Activated CD8-positive, alpha-beta memory T cell treated with anti-CD3 and anti-CD28 coated beads, Interleukin-2, amount 10 ng/mL, durations not matched to agents 7 days and 5 days (primary cell): Measurements from ENCODE around the gene PAPPA. TPM values are rescaled to one million over a fixed set of nuclear protein-coding genes. Genes with fewer than 3 reads are reported as not detected.

Experiments used
- ATAC-seq: fragments of 150-1000 bp; cut with Tn5 transposase; one replicate; pipeline ENCODE4 v1.10.0; 2021; ENCODE audit warnings: moderate library complexity
- CTCF ChIA-PET: fragments of 350-600 bp; sonication (Branson Sonifier 250); formaldehyde crosslinking; loops from one replicate; lab custom pipeline; 2021; ENCODE audit warnings: antibody characterized with exemption; lab: Charles Lee
- DNase-seq: peaks from one replicate; pipeline ENCODE4 v3.0.0-alpha.2; 2020
- H3K27ac Mint-ChIP-seq: one replicate; pipeline ENCODE4 v1.8.0; 2021; ENCODE audit warnings: mild to moderate bottlenecking, mixed read lengths
- H3K27me3 Mint-ChIP-seq: one replicate; pipeline ENCODE4 v1.8.0; 2021; ENCODE audit warnings: mixed read lengths
- H3K36me3 Mint-ChIP-seq: one replicate; pipeline ENCODE4 v1.8.0; 2021; ENCODE audit warnings: mild to moderate bottlenecking, mixed read lengths
- H3K4me1 Mint-ChIP-seq: one replicate; pipeline ENCODE4 v1.8.0; 2021; ENCODE audit warnings: mixed read lengths
- H3K4me3 Mint-ChIP-seq: one replicate; pipeline ENCODE4 v1.8.0; 2021; ENCODE audit warnings: mild to moderate bottlenecking, moderate library complexity, mixed read lengths
- H3K9me3 Mint-ChIP-seq: one replicate; pipeline ENCODE4 v1.8.0; 2022; ENCODE audit warnings: low read depth, mixed read lengths
- total RNA-seq, 2 experiments: library from RNA; stranded (reverse); gene quantifications; one replicate each; pipeline ENCODE4 v1.2.3, GENCODE V29; 2021

The PAPPA gene
- total RNA-seq, 2 experiments from 2014 or later: not detected

GRCh38 chr9:116380496-116380995 lies 227.0 kb downstream of the PAPPA start:
- CTCF ChIA-PET: no interaction called here
- no peaks in the 10 kb centered on the region for H3K9me3 Mint-ChIP-seq
- DNase-seq (no peak), ATAC-seq (no peak)
- no peaks in the 10 kb centered on the region for H3K4me1 Mint-ChIP-seq
- H3K4me3 Mint-ChIP-seq: no peak overlapping the region
- no peak overlapping the region for H3K27ac Mint-ChIP-seq
- H3K27me3 Mint-ChIP-seq: no peaks in the 10 kb centered on the region
- no peaks in the 10 kb centered on the region for H3K36me3 Mint-ChIP-seq

GRCh38 chr9:116381350-116381749 lies 227.8 kb downstream of the PAPPA start:
- no peaks in the 10 kb centered on the region for H3K36me3 Mint-ChIP-seq
- H3K4me1 Mint-ChIP-seq: no peaks in the 10 kb centered on the region
- DNase-seq: no peak
- ATAC-seq: no peak
- no peak overlapping the region for H3K4me3 Mint-ChIP-seq
- H3K9me3 Mint-ChIP-seq: no peaks in the 10 kb centered on the region
- CTCF ChIA-PET: no interaction called here
- no peak overlapping the region for H3K27ac Mint-ChIP-seq
- no peaks in the 10 kb centered on the region for H3K27me3 Mint-ChIP-seq

GRCh38 chr9:116382053-116382452 lies 228.5 kb downstream of the PAPPA start:
- H3K9me3 Mint-ChIP-seq: no peaks in the 10 kb centered on the region
- CTCF ChIA-PET: no interaction called here
- no peak for DNase-seq
- no peaks in the 10 kb centered on the region for H3K27me3 Mint-ChIP-seq
- H3K36me3 Mint-ChIP-seq: no peaks in the 10 kb centered on the region
- no peak overlapping the region for H3K27ac Mint-ChIP-seq
- no peak for ATAC-seq
- no peaks in the 10 kb centered on the region for H3K4me1 Mint-ChIP-seq
- H3K4me3 Mint-ChIP-seq: no peak overlapping the region

GRCh38 chr9:116383133-116383532 lies 229.5 kb downstream of the PAPPA start:
- DNase-seq (no peak), ATAC-seq (no peak)
- peaks cover 3% of the 10 kb centered on the region for H3K4me1 Mint-ChIP-seq
- H3K9me3 Mint-ChIP-seq: no peaks in the 10 kb centered on the region
- H3K36me3 Mint-ChIP-seq: no peaks in the 10 kb centered on the region
- no peaks in the 10 kb centered on the region for H3K27me3 Mint-ChIP-seq
- H3K27ac Mint-ChIP-seq: no peak overlapping the region
- H3K4me3 Mint-ChIP-seq: no peak overlapping the region
- CTCF ChIA-PET: no interaction called here

GRCh38 chr9:116383936-116384335 lies 230.3 kb downstream of the PAPPA start:
- Mint-ChIP-seq H3K9me3 (no peaks in the 10 kb centered on the region), H3K4me1 (peaks cover 3% of the 10 kb centered on the region), H3K27me3 (no peaks in the 10 kb centered on the region), H3K36me3 (no peaks in the 10 kb centered on the region), H3K4me3 (no peak overlapping the region), H3K27ac (no peak overlapping the region)
- ATAC-seq: no peak
- DNase-seq: no peak
- CTCF ChIA-PET: no interaction called here

- Mint-ChIP-seq H3K27ac (no peak overlapping the region), H3K4me1 (peaks cover 3% of the 10 kb centered on the region), H3K4me3 (no peak overlapping the region), H3K36me3 (no peaks in the 10 kb centered on the region), H3K9me3 (no peaks in the 10 kb centered on the region), H3K27me3 (no peaks in the 10 kb centered on the region)
- DNase-seq (no peak), ATAC-seq (no peak)
- CTCF ChIA-PET: no interaction called here
Observed at GRCh38 chr9:116387934-116388698, 234.5 kb downstream of the PAPPA start.

- no peak for DNase-seq
- Mint-ChIP-seq H3K4me3 (no peak overlapping the region), H3K9me3 (no peaks in the 10 kb centered on the region), H3K27me3 (no peaks in the 10 kb centered on the region), H3K27ac (no peak overlapping the region), H3K36me3 (peaks cover under 1% of the 10 kb centered on the region), H3K4me1 (peaks cover 3% of the 10 kb centered on the region)
- CTCF ChIA-PET: no interaction called here
- no peak for ATAC-seq
Observed at GRCh38 chr9:116389541-116390302, 236.1 kb downstream of the PAPPA start.

GRCh38 chr9:116390303-116391228 lies 237.0 kb downstream of the PAPPA start:
- peaks cover 1% of the 10 kb centered on the region for H3K36me3 Mint-ChIP-seq
- ATAC-seq (no peak), DNase-seq (no peak)
- H3K4me1 Mint-ChIP-seq: peaks cover 3% of the 10 kb centered on the region
- H3K4me3 Mint-ChIP-seq: no peak overlapping the region
- no peaks in the 10 kb centered on the region for H3K9me3 Mint-ChIP-seq
- no peak overlapping the region for H3K27ac Mint-ChIP-seq
- CTCF ChIA-PET: no interaction called here
- no peaks in the 10 kb centered on the region for H3K27me3 Mint-ChIP-seq

- ATAC-seq: no peak
- no peak for DNase-seq
- Mint-ChIP-seq H3K27me3 (no peaks in the 10 kb centered on the region), H3K4me1 (peaks cover 3% of the 10 kb centered on the region), H3K36me3 (peaks cover 1% of the 10 kb centered on the region), H3K4me3 (no peak overlapping the region), H3K9me3 (no peaks in the 10 kb centered on the region), H3K27ac (no peak overlapping the region)
- CTCF ChIA-PET: no interaction called here
Observed at GRCh38 chr9:116391306-116391900, 237.8 kb downstream of the PAPPA start.

GRCh38 chr9:116393198-116393597 lies 239.6 kb downstream of the PAPPA start:
- ATAC-seq: no peak
- Mint-ChIP-seq H3K27me3 (no peaks in the 10 kb centered on the region), H3K36me3 (peaks cover 1% of the 10 kb centered on the region), H3K4me3 (no peak overlapping the region), H3K27ac (no peak overlapping the region), H3K4me1 (no peaks in the 10 kb centered on the region), H3K9me3 (no peaks in the 10 kb centered on the region)
- CTCF ChIA-PET: no interaction called here
- DNase-seq: no peak

GRCh38 chr9:116394070-116394469 lies 240.5 kb downstream of the PAPPA start:
- Mint-ChIP-seq H3K36me3 (peaks cover 1% of the 10 kb centered on the region), H3K9me3 (no peaks in the 10 kb centered on the region), H3K27ac (no peak overlapping the region), H3K27me3 (no peaks in the 10 kb centered on the region), H3K4me1 (no peaks in the 10 kb centered on the region), H3K4me3 (no peak overlapping the region)
- ATAC-seq (no peak), DNase-seq (no peak)
- CTCF ChIA-PET: no interaction called here

GRCh38 chr9:116394894-116395698 lies 241.5 kb downstream of the PAPPA start:
- Mint-ChIP-seq H3K4me1 (peaks cover 4% of the 10 kb centered on the region), H3K27me3 (no peaks in the 10 kb centered on the region)
- no peak for ATAC-seq

More at GRCh38 chr9:116394894-116395698, 241.5 kb downstream of the PAPPA start:
- Mint-ChIP-seq H3K9me3 (no peaks in the 10 kb centered on the region), H3K27ac (no peak overlapping the region), H3K4me3 (no peak overlapping the region), H3K36me3 (peaks cover 1% of the 10 kb centered on the region)
- CTCF ChIA-PET: no interaction called here
- DNase-seq: no peak
